Measurements from ENCODE around the gene RNF17.

Gene RNF17

DNA sequence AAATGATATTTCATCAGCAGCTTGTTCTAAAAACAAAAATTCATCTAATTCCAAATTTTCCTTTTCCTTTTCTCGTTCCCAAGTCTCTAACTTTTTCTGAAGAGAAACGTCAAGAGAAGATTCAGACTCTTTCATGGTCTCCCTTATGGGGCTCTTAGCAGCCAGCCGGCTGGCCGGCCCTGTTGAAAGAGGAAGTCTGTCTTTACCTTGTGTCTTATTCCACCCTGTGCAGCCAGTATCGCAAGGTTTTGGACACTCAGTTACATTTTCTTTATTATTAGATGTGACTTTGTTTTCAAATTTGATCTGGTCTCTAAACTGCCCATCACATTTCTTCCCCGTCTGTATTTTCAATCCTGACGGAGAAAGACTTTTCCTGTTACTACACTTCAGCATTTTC lies 142.3 kb downstream of the RNF17 start:
- H3K4me1 ChIP-seq (ENCODE audit: insufficient read depth, low read length), result no peaks in the 10 kb centered on the region
- no peak overlapping the region for H3K27ac ChIP-seq (ENCODE audit: low read length)
- H3K4me3 ChIP-seq (ENCODE audit: low read length), result no peak overlapping the region
- no peaks in the 10 kb centered on the region for H3K27me3 ChIP-seq (ENCODE audit: insufficient read depth, low read length)
- peaks cover 80% of the 10 kb centered on the region for H3K36me3 ChIP-seq (ENCODE audit: insufficient read depth, low read depth, low read length)
- H3K9ac ChIP-seq (ENCODE audit: low read depth, low read length), result no peak overlapping the region
- no peaks in the 10 kb centered on the region for H3K9me3 ChIP-seq (ENCODE audit: insufficient read depth, low read depth, low read length)

DNA sequence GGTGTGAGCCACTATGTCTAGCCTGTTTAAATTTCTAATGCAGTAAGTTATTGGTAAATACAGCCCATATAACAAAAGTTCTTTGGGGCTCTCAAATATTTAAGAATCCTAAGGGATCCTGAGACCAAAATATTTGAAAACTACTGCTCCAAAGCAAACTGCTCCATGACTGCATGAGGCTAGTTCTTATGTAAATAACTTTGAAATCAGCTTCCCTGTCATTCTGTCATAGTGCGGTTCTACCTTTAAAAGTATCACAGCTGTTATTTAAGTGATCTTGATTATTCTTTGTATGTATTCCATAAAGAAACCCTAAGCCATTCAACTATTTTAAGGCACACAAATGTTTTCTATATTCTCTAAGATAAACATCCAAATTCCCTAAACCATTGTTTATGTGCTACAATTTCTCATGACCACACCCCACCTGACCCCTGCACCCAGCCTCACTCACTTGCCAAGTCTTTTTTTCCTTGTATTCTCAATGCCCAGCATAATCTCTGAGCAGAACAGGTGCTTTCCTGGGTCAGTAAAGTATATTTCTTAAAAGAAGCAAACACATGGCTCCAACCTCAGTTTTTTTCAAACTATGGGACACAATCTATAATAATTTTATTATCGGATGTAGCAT lies 146.6 kb downstream of the RNF17 start:
- Histone ChIP-seq H3K9me3 (ENCODE audit: insufficient read depth, low read depth, low read length) (no peaks in the 10 kb centered on the region), H3K4me3 (ENCODE audit: low read length) (no peak overlapping the region), H3K9ac (ENCODE audit: low read depth, low read length) (no peak overlapping the region), H3K27me3 (ENCODE audit: insufficient read depth, low read length) (no peaks in the 10 kb centered on the region), H3K36me3 (ENCODE audit: insufficient read depth, low read depth, low read length) (peaks cover 68% of the 10 kb centered on the region), H3K4me1 (ENCODE audit: insufficient read depth, low read length) (no peaks in the 10 kb centered on the region), H3K27ac (ENCODE audit: low read length) (no peak overlapping the region)

DNA sequence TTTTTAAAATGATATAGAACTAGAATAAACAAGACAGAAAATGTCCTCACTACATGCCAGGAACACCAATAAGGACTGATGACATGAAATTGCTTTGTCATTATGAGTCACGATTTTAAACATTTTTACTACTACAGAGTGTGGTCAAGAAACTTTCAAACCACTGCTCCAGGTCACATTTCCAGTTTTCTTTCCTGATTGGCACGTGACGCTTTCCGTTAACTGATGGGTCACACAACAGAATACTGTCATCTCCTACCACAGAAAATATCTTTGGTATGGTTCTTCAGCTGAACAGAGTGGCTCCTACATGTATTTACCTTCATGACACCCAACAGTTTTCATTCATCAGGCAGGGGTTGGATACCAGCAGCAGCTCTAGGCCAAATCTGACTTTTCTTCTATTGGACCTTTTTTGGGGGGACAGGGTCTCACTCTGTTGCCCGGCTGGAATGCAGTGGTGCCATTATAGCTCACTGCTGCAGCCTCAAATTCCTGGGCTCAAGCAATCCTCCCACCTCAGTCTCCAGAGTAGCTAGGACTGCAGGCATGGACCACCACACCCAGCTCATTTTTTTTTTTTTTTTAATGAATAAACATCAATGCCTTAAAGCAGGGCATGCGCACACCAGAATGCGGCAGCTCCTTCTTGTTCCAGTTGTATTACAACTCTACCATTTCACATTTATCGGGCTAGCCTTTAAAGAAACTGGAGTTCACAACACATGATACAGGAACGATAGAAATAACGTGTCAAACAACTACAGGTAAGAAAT lies 147.4 kb downstream of the RNF17 start:
- no peak overlapping the region for H3K27ac ChIP-seq (ENCODE audit: low read length)
- peaks cover 61% of the 10 kb centered on the region for H3K36me3 ChIP-seq (ENCODE audit: insufficient read depth, low read depth, low read length)
- no peak overlapping the region for H3K9ac ChIP-seq (ENCODE audit: low read depth, low read length)
- no peak overlapping the region for H3K4me3 ChIP-seq (ENCODE audit: low read length)
- no peaks in the 10 kb centered on the region for H3K27me3 ChIP-seq (ENCODE audit: insufficient read depth, low read length)
- H3K4me1 ChIP-seq (ENCODE audit: insufficient read depth, low read length), result no peaks in the 10 kb centered on the region
- no peaks in the 10 kb centered on the region for H3K9me3 ChIP-seq (ENCODE audit: insufficient read depth, low read depth, low read length)

DNA sequence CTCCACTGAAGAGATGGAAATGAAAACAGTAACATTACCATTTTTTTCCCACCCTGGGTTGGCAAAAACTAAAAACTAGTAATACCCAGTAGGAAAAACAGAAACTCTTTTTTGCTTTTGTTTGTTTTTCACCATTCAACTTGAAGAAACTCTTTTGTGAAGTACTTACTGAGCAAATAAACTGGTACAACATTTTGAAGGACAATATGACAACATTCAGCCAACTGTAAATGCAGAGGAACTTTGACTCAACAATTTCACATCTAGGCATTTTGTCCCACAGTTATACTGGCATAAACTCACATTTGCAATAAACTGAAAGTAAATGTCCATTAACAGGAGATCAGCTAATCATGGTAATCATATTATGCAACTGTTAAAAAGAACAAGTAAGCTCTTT lies 152.5 kb downstream of the RNF17 start:
- H3K27ac ChIP-seq (ENCODE audit: low read length), result no peak overlapping the region
- H3K4me1 ChIP-seq (ENCODE audit: insufficient read depth, low read length), result peaks cover 6% of the 10 kb centered on the region; the same call in 1 of the 2 replicates

DNA sequence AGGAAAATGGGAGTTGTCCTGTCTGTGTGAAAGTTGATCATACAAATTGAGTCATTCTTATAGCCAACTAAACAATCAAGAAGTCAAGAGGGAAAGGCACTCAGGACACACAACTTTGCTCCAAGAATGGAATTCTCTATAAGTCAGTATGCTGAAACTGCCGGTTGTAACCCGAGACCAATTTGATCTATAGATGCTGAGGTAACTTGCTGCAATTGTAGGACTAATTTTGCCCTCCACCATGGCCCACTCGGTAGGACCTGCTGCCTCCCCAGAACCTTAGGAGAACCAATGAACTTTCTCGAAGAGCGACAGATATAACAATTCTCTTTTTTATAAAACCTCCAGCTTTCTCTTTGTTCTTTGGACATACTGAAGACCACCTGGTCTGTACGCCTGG lies 157.0 kb downstream of the RNF17 start:
- Histone ChIP-seq H3K36me3 (ENCODE audit: insufficient read depth, low read depth, low read length) (no peaks in the 10 kb centered on the region), H3K4me1 (ENCODE audit: insufficient read depth, low read length) (peaks cover 10% of the 10 kb centered on the region; the same call in 1 of the 2 replicates), H3K27me3 (ENCODE audit: insufficient read depth, low read length) (no peaks in the 10 kb centered on the region), H3K4me3 (ENCODE audit: low read length) (peak overlapping the region; percentile 96; the same call in 1 of the 2 replicates), H3K9ac (ENCODE audit: low read depth, low read length) (no peak overlapping the region), H3K27ac (ENCODE audit: low read length) (no peak overlapping the region), H3K9me3 (ENCODE audit: insufficient read depth, low read depth, low read length) (no peaks in the 10 kb centered on the region)

More for the DNA sequence above, 152.5 kb downstream of the RNF17 start:
- Histone ChIP-seq H3K36me3 (ENCODE audit: insufficient read depth, low read depth, low read length) (peaks cover 15% of the 10 kb centered on the region), H3K9me3 (ENCODE audit: insufficient read depth, low read depth, low read length) (no peaks in the 10 kb centered on the region), H3K27me3 (ENCODE audit: insufficient read depth, low read length) (no peaks in the 10 kb centered on the region), H3K4me3 (ENCODE audit: low read length) (no peak overlapping the region), H3K9ac (ENCODE audit: low read depth, low read length) (no peak overlapping the region)

DNA sequence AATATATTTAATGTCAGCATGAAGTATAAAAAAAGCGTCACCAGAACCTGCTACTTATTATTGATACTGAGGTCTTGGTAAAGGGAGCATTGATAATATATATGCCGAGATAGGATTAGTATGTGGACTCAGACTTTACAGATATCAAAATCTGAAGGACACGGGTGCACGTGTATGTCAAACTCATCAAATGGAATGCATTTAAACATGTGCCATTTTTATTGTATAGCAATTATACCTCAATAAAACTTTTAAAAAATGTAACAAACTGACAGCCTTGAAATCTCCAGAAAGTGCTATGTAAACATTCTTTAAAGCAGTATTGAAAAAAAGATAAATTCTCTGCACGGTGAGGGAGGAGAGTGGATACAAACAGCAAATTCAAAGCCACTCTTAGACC lies 157.9 kb downstream of the RNF17 start:
- H3K27ac ChIP-seq (ENCODE audit: low read length), result peak overlapping the region; percentile 24
- no peaks in the 10 kb centered on the region for H3K36me3 ChIP-seq (ENCODE audit: insufficient read depth, low read depth, low read length)

DNA sequence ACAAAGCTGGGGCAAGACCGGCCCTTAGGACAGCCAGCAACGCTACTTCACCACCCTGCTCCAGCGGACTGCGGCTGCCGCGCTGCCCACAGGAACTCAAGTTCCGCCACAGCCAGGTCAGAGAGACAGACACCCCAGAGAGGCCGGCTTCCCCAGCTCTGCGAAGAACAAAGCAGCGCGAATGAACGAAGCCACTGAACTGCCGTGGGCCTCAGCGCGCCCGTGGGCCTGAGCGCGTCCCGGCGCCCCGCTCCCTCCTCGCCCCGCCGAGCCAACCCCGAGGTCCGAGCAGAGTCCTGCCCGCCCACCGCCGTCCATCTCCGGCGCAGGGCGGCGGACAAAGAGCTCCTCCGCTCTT lies 158.4 kb downstream of the RNF17 start:
- H3K9ac ChIP-seq (ENCODE audit: low read depth, low read length), result peak overlapping the region; percentile 83
- no peaks in the 10 kb centered on the region for H3K36me3 ChIP-seq (ENCODE audit: insufficient read depth, low read depth, low read length)
- H3K4me1 ChIP-seq (ENCODE audit: insufficient read depth, low read length), result peaks cover 10% of the 10 kb centered on the region; the same call in 1 of the 2 replicates
- peak overlapping the region; percentile 96 for H3K4me3 ChIP-seq (ENCODE audit: low read length)
- no peaks in the 10 kb centered on the region for H3K9me3 ChIP-seq (ENCODE audit: insufficient read depth, low read depth, low read length)
- no peaks in the 10 kb centered on the region for H3K27me3 ChIP-seq (ENCODE audit: insufficient read depth, low read length)
- peak overlapping the region; percentile 24 for H3K27ac ChIP-seq (ENCODE audit: low read length)

More for the DNA sequence above, 157.9 kb downstream of the RNF17 start:
- H3K9ac ChIP-seq (ENCODE audit: low read depth, low read length), result peak overlapping the region; percentile 83
- H3K27me3 ChIP-seq (ENCODE audit: insufficient read depth, low read length), result no peaks in the 10 kb centered on the region
- peak overlapping the region; percentile 96 for H3K4me3 ChIP-seq (ENCODE audit: low read length)
- no peaks in the 10 kb centered on the region for H3K9me3 ChIP-seq (ENCODE audit: insufficient read depth, low read depth, low read length)
- peaks cover 10% of the 10 kb centered on the region; the same call in 1 of the 2 replicates for H3K4me1 ChIP-seq (ENCODE audit: insufficient read depth, low read length)

DNA sequence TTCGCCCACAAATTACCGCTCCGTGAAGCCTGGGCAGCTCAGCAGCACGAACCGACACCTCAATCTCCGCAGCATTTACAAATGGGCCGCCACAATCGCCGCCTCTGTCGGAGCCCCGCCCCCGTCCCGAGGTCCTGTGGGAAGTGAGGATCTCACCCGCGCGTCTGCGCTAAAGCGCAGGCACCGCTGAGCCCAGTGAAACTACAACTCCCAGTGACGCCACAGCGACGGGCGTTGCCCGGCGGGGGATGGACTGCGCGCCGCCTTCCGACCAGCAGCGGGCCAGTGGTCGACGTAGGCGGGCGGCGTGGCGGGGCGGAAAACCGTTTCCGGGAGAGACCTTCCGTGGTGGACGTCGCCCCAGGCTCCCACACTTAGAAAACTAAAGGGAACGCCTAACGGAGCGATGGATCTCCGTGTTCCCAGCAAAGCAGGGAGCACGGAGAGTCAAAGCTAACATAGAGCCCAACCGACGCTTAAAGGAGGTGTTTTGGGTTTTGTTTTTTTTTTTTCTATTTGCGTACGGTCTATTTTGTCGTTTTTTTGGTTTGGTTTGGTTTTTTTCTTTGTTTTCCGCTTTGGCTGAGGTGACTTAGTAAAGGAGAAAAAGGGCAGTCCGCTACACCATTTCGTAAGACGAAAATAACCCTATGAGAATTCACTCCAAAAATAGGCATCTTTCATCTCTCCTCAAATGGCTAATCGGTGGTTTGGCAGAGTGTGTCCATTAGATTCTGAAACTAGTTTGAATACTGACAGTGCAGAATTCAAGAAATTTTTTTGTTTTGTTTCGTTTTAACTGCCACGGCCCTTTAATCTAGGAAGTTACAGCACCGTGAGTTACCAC lies 159.0 kb downstream of the RNF17 start:
- Histone ChIP-seq H3K36me3 (ENCODE audit: insufficient read depth, low read depth, low read length) (no peaks in the 10 kb centered on the region), H3K27ac (ENCODE audit: low read length) (peak overlapping the region; percentile 44), H3K9ac (ENCODE audit: low read depth, low read length) (peak overlapping the region; percentile 83), H3K4me3 (ENCODE audit: low read length) (peak overlapping the region; percentile 96), H3K4me1 (ENCODE audit: insufficient read depth, low read length) (peaks cover 10% of the 10 kb centered on the region; the same call in 1 of the 2 replicates), H3K9me3 (ENCODE audit: insufficient read depth, low read depth, low read length) (no peaks in the 10 kb centered on the region), H3K27me3 (ENCODE audit: insufficient read depth, low read length) (no peaks in the 10 kb centered on the region)

DNA sequence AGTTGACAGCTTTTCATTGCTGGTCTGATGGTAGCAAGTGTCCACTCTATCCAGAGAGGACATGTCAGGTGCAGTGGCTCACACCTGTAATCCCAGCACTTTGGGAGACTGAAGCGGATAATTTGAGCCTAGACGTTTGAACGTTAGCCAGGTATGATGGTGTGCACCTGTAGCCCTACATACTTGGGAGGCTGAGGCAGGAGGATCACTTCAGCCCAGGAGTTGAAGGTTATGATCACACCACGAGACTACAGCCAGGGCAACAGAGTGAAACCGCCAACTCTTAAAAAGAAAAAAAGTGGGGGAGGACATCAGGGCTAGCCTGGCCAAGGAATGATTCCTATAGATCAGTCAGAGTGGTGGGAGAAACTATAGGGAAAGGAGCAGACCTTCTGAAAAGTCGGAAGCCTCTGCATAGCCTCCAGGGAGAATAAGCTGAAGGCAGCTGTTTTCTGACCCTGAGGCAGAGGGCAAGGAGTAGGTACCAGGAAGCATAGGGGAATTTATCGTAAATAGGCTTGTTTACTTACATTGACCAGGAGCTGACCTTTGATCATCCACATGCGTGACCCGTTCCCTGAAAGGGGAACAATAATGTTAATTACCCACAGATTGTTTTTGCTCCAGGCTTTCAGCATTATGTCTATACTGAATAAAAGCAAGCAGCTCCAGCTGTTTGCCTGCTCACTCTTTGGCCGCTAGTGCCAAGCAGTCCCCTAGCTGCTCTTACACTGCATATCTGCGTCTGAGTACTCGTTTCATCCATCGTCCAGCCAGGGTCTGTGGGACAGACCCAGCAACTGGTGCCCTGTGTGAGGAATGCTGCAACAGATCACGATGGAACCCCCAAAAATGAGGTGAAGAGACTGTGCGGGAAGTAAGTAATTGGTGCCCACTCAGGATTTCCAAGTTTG lies 161.6 kb downstream of the RNF17 start:
- H3K27ac ChIP-seq (ENCODE audit: low read length), result no peak overlapping the region
- H3K36me3 ChIP-seq (ENCODE audit: insufficient read depth, low read depth, low read length), result no peaks in the 10 kb centered on the region
- H3K9me3 ChIP-seq (ENCODE audit: insufficient read depth, low read depth, low read length), result no peaks in the 10 kb centered on the region
- H3K4me3 ChIP-seq (ENCODE audit: low read length), result no peak overlapping the region
- H3K9ac ChIP-seq (ENCODE audit: low read depth, low read length), result no peak overlapping the region
- H3K27me3 ChIP-seq (ENCODE audit: insufficient read depth, low read length), result no peaks in the 10 kb centered on the region
- H3K4me1 ChIP-seq (ENCODE audit: insufficient read depth, low read length), result peaks cover 10% of the 10 kb centered on the region; the same call in 1 of the 2 replicates

DNA sequence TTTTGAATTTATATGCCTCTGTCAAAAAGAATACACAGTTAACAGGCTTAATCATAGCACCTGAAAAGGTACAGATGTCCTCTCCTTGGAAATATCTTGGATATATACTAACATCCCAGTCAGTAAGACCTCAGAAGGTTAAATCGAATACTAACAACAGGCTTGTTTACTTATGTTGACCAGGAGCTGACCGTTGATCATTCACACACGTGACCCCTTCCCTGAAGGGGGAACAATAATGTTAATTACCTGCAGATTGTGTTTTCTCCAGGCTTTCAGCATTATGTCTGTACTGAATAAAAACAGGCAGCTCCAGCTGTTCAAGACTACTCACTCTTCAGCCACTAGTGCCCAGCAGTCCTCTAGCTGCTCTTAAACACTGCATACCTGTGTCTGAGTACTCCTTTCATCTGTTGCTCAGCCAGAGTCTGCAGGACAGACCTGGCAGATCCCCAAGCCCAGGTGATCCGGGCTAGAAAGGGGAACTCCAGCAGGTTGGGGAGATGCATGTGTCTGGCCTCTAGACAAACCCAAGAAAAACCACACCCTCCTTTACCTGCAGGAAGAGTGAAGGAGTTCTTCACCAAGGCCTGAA lies 163.9 kb downstream of the RNF17 start:
- H3K4me3 ChIP-seq (ENCODE audit: low read length), result no peak overlapping the region
- no peak overlapping the region for H3K9ac ChIP-seq (ENCODE audit: low read depth, low read length)
- no peaks in the 10 kb centered on the region for H3K36me3 ChIP-seq (ENCODE audit: insufficient read depth, low read depth, low read length)
- peaks cover 12% of the 10 kb centered on the region for H3K27me3 ChIP-seq (ENCODE audit: insufficient read depth, low read length)
- no peaks in the 10 kb centered on the region; the same call in 1 of the 2 replicates for H3K4me1 ChIP-seq (ENCODE audit: insufficient read depth, low read length)
- no peak overlapping the region for H3K27ac ChIP-seq (ENCODE audit: low read length)
- H3K9me3 ChIP-seq (ENCODE audit: insufficient read depth, low read depth, low read length), result no peaks in the 10 kb centered on the region

All from iPS-20b (cell line).